ENCODE data around the gene FANCI.

GRCh38 chr15:89197503-89197971 is 46.2 kb upstream of the FANCI start:
- TF ChIP-seq CTCF (IDR thresholded peaks at IDR 0.05) (no peak), POLR2AphosphoS5 (IDR thresholded peaks at IDR 0.05) (peak in 1 of 3 donors; percentile 19), POLR2A (IDR thresholded peaks at IDR 0.05) (no peak)
